CD14-positive monocyte (primary cell): ENCODE measurements around the gene CCDC66. TPM values are rescaled to one million over a fixed set of nuclear protein-coding genes. Genes with fewer than 3 reads are reported as not detected.

ENCODE experiments used
- DNase-seq, 3 donors: peaks; one replicate each; pipeline ENCODE4 v3.0.0-alpha.2; 2011 to 2022
- H2AFZ ChIP-seq: 2 replicates; pipeline ENCODE4 v1.6.0; 2012; ENCODE audit warnings: mild to moderate bottlenecking, low read depth, low read length, inconsistent platforms; ENCODE audit not compliant: insufficient read depth, poor library complexity, severe bottlenecking
- H3K27ac ChIP-seq, 2 donors: 1 replicate in 1 of 2; 2 replicates in 1 of 2; pipeline ENCODE4 v1.5.1; 2012 to 2013; ENCODE audit warnings: low read length in 2 of 2, control low read depth in 1 of 2, inconsistent platforms in 1 of 2, low read depth in 1 of 2, mild to moderate bottlenecking in 1 of 2
- H3K27me3 ChIP-seq, 2 donors: one replicate each; pipeline versions ENCODE4 v1.6.0 to v1.6.1; 2011 to 2013; ENCODE audit warnings: low read length in 2 of 2; ENCODE audit not compliant: control insufficient read depth in 2 of 2, insufficient read depth in 2 of 2
- H3K36me3 ChIP-seq, 2 donors: replicated peaks in 1 of 2; 1 replicate in 1 of 2; 2 replicates in 1 of 2; pipeline versions ENCODE4 v1.5.1 to v1.6.1; 2012 to 2013; ENCODE audit warnings: low read length in 2 of 2, control low read depth in 1 of 2, inconsistent platforms in 1 of 2, mild to moderate bottlenecking in 1 of 2; ENCODE audit not compliant: insufficient read depth in 2 of 2, control insufficient read depth in 1 of 2
- H3K4me1 ChIP-seq, 2 donors: 1 replicate in 1 of 2; 2 replicates in 1 of 2; pipeline versions ENCODE4 v1.5.1 to v1.6.1; 2012 to 2013; ENCODE audit warnings: low read length in 2 of 2, control low read depth in 1 of 2, inconsistent platforms in 1 of 2, mild to moderate bottlenecking in 1 of 2, moderate library complexity in 1 of 2; ENCODE audit not compliant: insufficient read depth in 2 of 2, control insufficient read depth in 1 of 2
- H3K4me2 ChIP-seq: replicated peaks from 2 replicates; pipeline ENCODE3; 2012; ENCODE audit warnings: low read length, moderate library complexity, mild to moderate bottlenecking; ENCODE audit not compliant: poor library complexity, severe bottlenecking; ENCODE audit errors: extremely low read depth
- H3K4me3 ChIP-seq, 3 experiments: fragments of 200-600 bp in 1 of 3; sonication (generic) in 1 of 3; replicated peaks in 1 of 3; 1 replicate in 2 of 3; 2 replicates in 1 of 3; pipeline ENCODE4 v1.5.1; 2011 to 2013; ENCODE audit warnings: low read length in 3 of 3, mild to moderate bottlenecking in 3 of 3, control low read depth in 2 of 3, low read depth in 2 of 3, inconsistent platforms in 1 of 3, moderate library complexity in 1 of 3
- H3K79me2 ChIP-seq: 2 replicates; pipeline ENCODE4 v1.6.0; 2012; ENCODE audit warnings: mild to moderate bottlenecking, control low read depth, inconsistent platforms, low read length, moderate library complexity; ENCODE audit not compliant: insufficient read depth
- H3K9ac ChIP-seq: 2 replicates; pipeline ENCODE4 v1.6.0; 2017; ENCODE audit warnings: low read length, mild to moderate bottlenecking; ENCODE audit not compliant: insufficient read depth, poor library complexity, severe bottlenecking
- H3K9me3 ChIP-seq, 2 donors: replicated peaks in 1 of 2; 1 replicate in 1 of 2; 2 replicates in 1 of 2; pipeline versions ENCODE4 v1.5.1 to v1.6.1; 2012 to 2013; ENCODE audit warnings: low read length in 2 of 2, control low read depth in 1 of 2; ENCODE audit not compliant: control insufficient read depth in 1 of 2, insufficient read depth in 1 of 2
- H4K20me1 ChIP-seq: 2 replicates; pipeline ENCODE4 v1.6.0; 2012; ENCODE audit warnings: mild to moderate bottlenecking, low read length, control low read depth, moderate library complexity; ENCODE audit not compliant: insufficient read depth
- H3K27ac Mint-ChIP-seq, 7 donors: one replicate each; pipeline ENCODE4 v1.8.0; 2020; ENCODE audit warnings: mild to moderate bottlenecking in 7 of 7, mixed read lengths in 7 of 7, moderate library complexity in 6 of 7, inconsistent platforms in 2 of 7
- H3K27me3 Mint-ChIP-seq, 3 donors: one replicate each; pipeline ENCODE4 v1.8.0; 2021 to 2022; ENCODE audit warnings: low read depth in 3 of 3, mild to moderate bottlenecking in 3 of 3, mixed read lengths in 3 of 3, moderate library complexity in 3 of 3, inconsistent platforms in 1 of 3
- H3K36me3 Mint-ChIP-seq, 2 donors: one replicate each; pipeline ENCODE4 v1.8.0; 2020; ENCODE audit warnings: mixed read lengths in 2 of 2, inconsistent platforms in 1 of 2, mild to moderate bottlenecking in 1 of 2
- H3K4me1 Mint-ChIP-seq: one replicate; pipeline ENCODE4 v1.8.0; 2020; ENCODE audit warnings: mild to moderate bottlenecking, mixed read lengths
- H3K4me3 Mint-ChIP-seq, 2 donors: one replicate each; pipeline ENCODE4 v1.8.0; 2020; ENCODE audit warnings: mild to moderate bottlenecking in 2 of 2, mixed read lengths in 2 of 2, moderate library complexity in 1 of 2
- H3K9me3 Mint-ChIP-seq, 7 donors: one replicate each; pipeline ENCODE4 v1.8.0; 2020 to 2022; ENCODE audit warnings: mixed read lengths in 7 of 7, mild to moderate bottlenecking in 6 of 7, moderate library complexity in 6 of 7, inconsistent platforms in 2 of 7
- CTCF ChIP-seq: fragments of 200-600 bp; IDR thresholded peaks from one replicate; pipeline ENCODE4 v1.8.0; 2022; ENCODE audit warnings: antibody characterized with exemption, mild to moderate bottlenecking
- WGBS: methylation state at CpG from one replicate; pipeline ENCODE4 v1.1.5; 2013; ENCODE audit warnings: missing lambda C conversion rate; ENCODE audit not compliant: insufficient coverage; 5-methylcytosine and 5-hydroxymethylcytosine counted together
- intact Hi-C, 2 donors: fragments of 100-400 bp; cut with micrococcal nuclease; formaldehyde crosslinking; loops; one replicate each; pipeline versions ENCODE4 v1.15.0 to v1.15.1; 2023
- polyA plus RNA-seq, 3 donors: library from polyadenylated mRNA; depleted of rRNA in 1 of 3; unstranded in 2 of 3; stranded (reverse) in 1 of 3; fragments of 300-500 nt in 2 of 3; fragments of >200 nt in 1 of 3; fragmentation: Illumina TruSeq in 2 of 3; gene quantifications; 1 replicate in 2 of 3; 2 replicates in 1 of 3; pipeline ENCODE4 v1.2.3, GENCODE V29; 2012 to 2021

The CCDC66 gene
- polyA plus RNA-seq, 3 donors = 4.4 to 6.8 (median 4.7) TPM

GRCh38 chr3:56522374-56522773 is 34.6 kb upstream of the CCDC66 start:
- no peaks in the 10 kb centered on the region for H3K36me3 Mint-ChIP-seq
- Histone ChIP-seq H3K27ac (no peak overlapping the region), H3K79me2 (no peaks in the 10 kb centered on the region), H3K4me3 (no peak overlapping the region), H3K9ac (no peak overlapping the region), H4K20me1 (no peaks in the 10 kb centered on the region), H3K4me1 (no peaks in the 10 kb centered on the region), H3K9me3 (no peaks in the 10 kb centered on the region), H3K36me3 (no peaks in the 10 kb centered on the region), H3K4me2 (no peak overlapping the region), H2AFZ (no peak overlapping the region), H3K27me3 (no peaks in the 10 kb centered on the region)
- no peak for TF ChIP-seq CTCF
- H3K4me1 Mint-ChIP-seq = no peaks in the 10 kb centered on the region
- H3K27me3 Mint-ChIP-seq = peaks cover 2 to 6% (median 6%) of the 10 kb centered on the region in 3 donors
- WGBS = 100% methylated on average over 2 of the region's 7 CpGs
- no peaks in the 10 kb centered on the region for H3K9me3 Mint-ChIP-seq
- no peak for DNase-seq
- H3K27ac Mint-ChIP-seq = peak overlapping the region in 1 of 7 donors; percentile 38
- H3K4me3 Mint-ChIP-seq = no peak overlapping the region
- intact Hi-C loops = no loop called here

- intact Hi-C loops = no loop called here
- no peak overlapping the region for H3K27ac Mint-ChIP-seq
Measured at GRCh38 chr3:56525291-56525690, 31.7 kb upstream of the CCDC66 start.

More at GRCh38 chr3:56525291-56525690, 31.7 kb upstream of the CCDC66 start:
- Histone ChIP-seq H3K9ac (no peak overlapping the region), H3K27me3 (no peaks in the 10 kb centered on the region), H3K27ac (no peak overlapping the region), H3K36me3 (no peaks in the 10 kb centered on the region), H3K4me1 (no peaks in the 10 kb centered on the region), H4K20me1 (no peaks in the 10 kb centered on the region), H3K9me3 (no peaks in the 10 kb centered on the region), H3K4me2 (no peak overlapping the region), H3K79me2 (no peaks in the 10 kb centered on the region), H2AFZ (no peak overlapping the region), H3K4me3 (no peak overlapping the region)
- Mint-ChIP-seq H3K36me3 (no peaks in the 10 kb centered on the region), H3K9me3 (peaks cover 0 to 6% (median 0%) of the 10 kb centered on the region in 7 donors), H3K27me3 (peaks cover 0 to 6% (median 1%) of the 10 kb centered on the region in 3 donors), H3K4me3 (no peak overlapping the region), H3K4me1 (no peaks in the 10 kb centered on the region)
- TF ChIP-seq CTCF = no peak
- WGBS = no CpG with 5 or more reads among the region's 1 CpG
- DNase-seq = no peak
